WTC11 (cell line): ENCODE data around the gene DLX6. TPM values are rescaled to one million over a fixed set of nuclear protein-coding genes. Genes with fewer than 3 reads are reported as not detected.

Experiments used
- ATAC-seq: fragments of 200-7000 bp; cut with Tn5 transposase; 2 replicates; pipeline ENCODE4 v1.10.0; 2021; ENCODE audit warnings: mild to moderate bottlenecking, moderate library complexity
- CTCF ChIA-PET: fragments of 300-600 bp; sonication (Branson Sonifier 250); formaldehyde crosslinking; loops from one replicate; lab custom pipeline; 2021; ENCODE audit warnings: antibody characterized with exemption; lab: Charles Lee
- POLR2A ChIA-PET: fragments of 350-600 bp; sonication (Branson Sonifier 250); formaldehyde crosslinking; loops from one replicate; lab custom pipeline; 2021; ENCODE audit warnings: antibody characterized with exemption; lab: Charles Lee
- DNase-seq: peaks from one replicate; pipeline ENCODE4 v3.0.0; 2021; ENCODE audit warnings: low spot score
- H3K27ac Mint-ChIP-seq: 2 replicates; pipeline ENCODE4 v1.8.0; 2021; ENCODE audit warnings: mixed read lengths
- H3K27me3 Mint-ChIP-seq: 2 replicates; pipeline ENCODE4 v1.8.0; 2021; ENCODE audit warnings: low read depth, mild to moderate bottlenecking, moderate library complexity, mixed read lengths
- H3K36me3 Mint-ChIP-seq: 2 replicates; pipeline ENCODE4 v1.8.0; 2021; ENCODE audit warnings: mixed read lengths
- H3K4me1 Mint-ChIP-seq: 2 replicates; pipeline ENCODE4 v1.8.0; 2022; ENCODE audit warnings: mixed read lengths
- H3K4me3 Mint-ChIP-seq: 2 replicates; pipeline ENCODE4 v1.8.0; 2021; ENCODE audit warnings: mild to moderate bottlenecking, moderate library complexity, mixed read lengths
- H3K9me3 Mint-ChIP-seq: 2 replicates; pipeline ENCODE4 v1.8.0; 2021; ENCODE audit warnings: mixed read lengths
- ARID4B ChIP-seq: sonication (generic); formaldehyde crosslinking; IDR thresholded peaks from 2 replicates; pipeline ENCODE4 v1.8.0; 2023; ENCODE audit warnings: missing genetic modification reagents, mild to moderate bottlenecking, borderline replicate concordance
- ATF2 ChIP-seq: sonication (generic); formaldehyde crosslinking; IDR thresholded peaks from 2 replicates; pipeline ENCODE4 v1.8.1; 2022; ENCODE audit warnings: low read depth, missing genetic modification reagents, borderline replicate concordance
- CBFB ChIP-seq: sonication (generic); formaldehyde crosslinking; IDR thresholded peaks from 2 replicates; pipeline ENCODE4 v1.8.1; 2022; ENCODE audit warnings: mild to moderate bottlenecking, low read depth, missing genetic modification reagents
- CTCF ChIP-seq: fragments of 200-600 bp; IDR thresholded peaks from 2 replicates; pipeline ENCODE4 v1.8.0; 2022; ENCODE audit warnings: antibody characterized with exemption
- E2F4 ChIP-seq: sonication (generic); formaldehyde crosslinking; IDR thresholded peaks from 2 replicates; pipeline ENCODE4 v1.8.1; 2022; ENCODE audit warnings: low read depth, mild to moderate bottlenecking, moderate library complexity, missing genetic modification reagents, borderline replicate concordance
- ESRRA ChIP-seq: sonication (generic); formaldehyde crosslinking; IDR thresholded peaks from 2 replicates; pipeline ENCODE4 v1.8.1; 2022; ENCODE audit warnings: mild to moderate bottlenecking, missing genetic modification reagents, borderline replicate concordance
- GABPB1 ChIP-seq: sonication (generic); formaldehyde crosslinking; IDR thresholded peaks from 2 replicates; pipeline ENCODE4 v1.8.1; 2023; ENCODE audit warnings: mild to moderate bottlenecking, missing genetic modification reagents
- SOX15 ChIP-seq: fragments of 250-450 bp; sonication (Bioruptor Pico); IDR thresholded peaks from 2 replicates; pipeline ENCODE4 v1.9.0; 2021; ENCODE audit warnings: mild to moderate bottlenecking
- STAT6 ChIP-seq: sonication (generic); formaldehyde crosslinking; conservative IDR thresholded peaks from 2 replicates; pipeline ENCODE4 v1.8.1; 2023; ENCODE audit warnings: mild to moderate bottlenecking, low read depth, missing genetic modification reagents, moderate library complexity
- ZNF219 ChIP-seq: sonication (generic); formaldehyde crosslinking; IDR thresholded peaks from 2 replicates; pipeline ENCODE4 v1.8.0; 2023; ENCODE audit warnings: missing genetic modification reagents, mild to moderate bottlenecking, borderline replicate concordance
- ZNF317 ChIP-seq: sonication (generic); formaldehyde crosslinking; IDR thresholded peaks from 2 replicates; pipeline ENCODE4 v1.8.1; 2023; ENCODE audit warnings: low read depth, mild to moderate bottlenecking, moderate library complexity, missing genetic modification reagents, borderline replicate concordance
- ZNF396 ChIP-seq: fragments of 250-450 bp; sonication (Bioruptor Pico); IDR thresholded peaks from 2 replicates; pipeline ENCODE4 v1.8.0; 2021; ENCODE audit warnings: mild to moderate bottlenecking, moderate library complexity, borderline replicate concordance
- ZNF416 ChIP-seq: fragments of 250-450 bp; sonication (Bioruptor Pico); IDR thresholded peaks from 2 replicates; pipeline ENCODE4 v1.9.0; 2021; ENCODE audit warnings: mild to moderate bottlenecking, inconsistent platforms
- ZNF423 ChIP-seq: fragments of 250-450 bp; sonication (Bioruptor Pico); IDR thresholded peaks from 2 replicates; pipeline ENCODE4 v2.1.2; 2022; ENCODE audit warnings: mild to moderate bottlenecking, moderate library complexity
- total RNA-seq: library from RNA; stranded (reverse); gene quantifications from 3 replicates; pipeline ENCODE4 v1.2.3, GENCODE V29; 2021

Gene DLX6
- total RNA-seq, 1 experiment from 2014 or later = 0.09 TPM

GRCh38 chr7:97002555-97003261 lies 2.6 kb upstream of the DLX6 start:
- Mint-ChIP-seq H3K27me3 (peaks cover 97% of the 10 kb centered on the region), H3K9me3 (no peaks in the 10 kb centered on the region), H3K4me3 (peak overlapping the region; percentile 24), H3K27ac (no peak overlapping the region), H3K36me3 (peaks cover under 1% of the 10 kb centered on the region; the same call in 1 of the 2 replicates), H3K4me1 (peaks cover 63% of the 10 kb centered on the region)
- CTCF ChIA-PET = interaction anchor here (2.4 to 2.8 kb wide), 2 partner anchors 18 to 24 kb away, joined by 11 read pairs; no protein-coding TSS in a partner anchor
- TF ChIP-seq SOX15 = no peak
- TF ChIP-seq ZNF219 (CRISPR knock-in tag) = no peak
- no peak for TF ChIP-seq ZNF423
- no peak for TF ChIP-seq STAT6
- TF ChIP-seq E2F4 (CRISPR knock-in tag) = no peak
- TF ChIP-seq ZNF317 (CRISPR knock-in tag) = no peak
- no peak for TF ChIP-seq ZNF416 (CRISPR knock-in tag)
- no peak for TF ChIP-seq ATF2 (CRISPR knock-in tag)
- TF ChIP-seq ARID4B (CRISPR knock-in tag) = no peak
- TF ChIP-seq ESRRA = no peak
- no peak for TF ChIP-seq CTCF
- TF ChIP-seq CBFB (CRISPR knock-in tag) = no peak
- no peak for TF ChIP-seq ZNF396 (CRISPR knock-in tag)
- no peak for TF ChIP-seq GABPB1 (CRISPR knock-in tag)
- POLR2A ChIA-PET = no interaction called here
- DNase-seq = no peak
- no peak for ATAC-seq
